SK-N-MC (cell line): ENCODE measurements around the gene IPPK.

Experiments
- EZH2 ChIP-seq: fragments of 200-600 bp; sonication (generic); IDR thresholded peaks from one replicate; pipeline ENCODE4 v1.6.1; 2017; ENCODE audit warnings: antibody characterized with exemption
- POLR2AphosphoS5 ChIP-seq: IDR thresholded peaks from 2 replicates; pipeline ENCODE4 v1.6.1; 2012; ENCODE audit warnings: mild to moderate bottlenecking, low read depth, low read length, borderline replicate concordance

GRCh38 chr9:92605224-92605623 lies 64.7 kb downstream of the IPPK start:
- no peak for TF ChIP-seq EZH2
- no peak for TF ChIP-seq POLR2AphosphoS5
